Activated CD4-positive, alpha-beta T cell treated with anti-CD3 and anti-CD28 coated beads for 1 hour (primary cell): Measurements from ENCODE around the gene TNFAIP8L2.
"Not testable (repeated sequence)": the region's sequence is repeated elsewhere in the genome, so short reads cannot be mapped to it uniquely, and the experiment has no call there.

Experiments
- DNase-seq: peaks from one replicate; pipeline ENCODE4 v3.0.0-alpha.2; 2020

Gene TNFAIP8L2

GRCh38 chr1:151193304-151193703 lies 36.9 kb downstream of the TNFAIP8L2 start:
- DNase-seq = no peak

DNA sequence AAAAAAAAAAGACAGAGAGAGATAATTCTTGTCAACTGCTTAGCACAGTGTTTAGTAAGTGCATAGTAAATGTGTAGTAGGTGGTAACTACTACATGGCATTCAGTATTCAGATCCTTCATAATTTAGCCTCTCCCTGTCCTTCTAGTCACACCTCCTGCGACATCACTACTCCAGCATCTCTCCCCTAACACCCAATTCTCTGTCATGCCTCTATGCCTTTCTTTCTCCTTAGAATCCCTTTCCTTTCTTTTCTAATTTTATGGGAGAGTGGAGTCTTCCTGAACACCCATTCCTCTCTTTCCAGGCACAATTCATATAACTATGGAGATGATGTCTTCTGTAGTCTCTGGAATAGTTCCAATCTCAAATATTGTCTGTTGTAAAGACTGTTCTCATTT lies 37.4 kb downstream of the TNFAIP8L2 start:
- no peak for DNase-seq

DNA sequence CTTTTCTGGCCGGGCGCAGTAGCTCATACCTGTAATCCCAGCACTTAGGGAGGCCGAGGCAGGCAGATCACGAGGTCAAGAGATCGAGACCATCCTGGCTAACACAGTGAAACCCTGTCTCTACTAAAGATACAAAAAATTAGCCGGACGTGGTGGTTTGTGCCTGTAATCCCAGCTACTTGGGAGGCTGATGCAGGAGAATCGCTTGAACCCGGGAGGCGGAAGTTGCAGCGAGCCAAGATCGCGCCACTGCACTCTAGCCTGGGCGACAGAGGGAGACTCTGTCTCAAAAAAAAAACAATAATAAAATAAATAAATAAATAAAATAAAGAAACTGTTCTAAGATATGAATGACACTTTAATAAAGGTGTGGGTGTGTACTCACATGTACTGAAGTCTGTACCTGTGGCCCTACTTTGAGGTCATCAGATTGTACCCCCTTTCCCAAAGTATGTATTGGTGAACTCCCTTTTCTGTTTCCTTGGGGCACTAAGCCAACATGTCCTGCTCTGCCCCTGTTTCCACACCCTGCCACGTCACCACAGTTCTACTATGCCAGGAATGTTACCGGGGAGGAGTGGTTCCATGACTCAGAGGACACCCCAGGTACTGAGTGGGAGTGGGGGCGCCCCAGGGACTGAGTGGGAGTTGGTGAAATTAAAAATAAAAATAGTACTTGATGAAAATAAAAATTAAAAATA lies 38.6 kb downstream of the TNFAIP8L2 start:
- not testable (repeated sequence) for DNase-seq

- no peak for DNase-seq
These were observed 39.9 kb downstream of the TNFAIP8L2 start for GRCh38 chr1:151196292-151196800.

DNA sequence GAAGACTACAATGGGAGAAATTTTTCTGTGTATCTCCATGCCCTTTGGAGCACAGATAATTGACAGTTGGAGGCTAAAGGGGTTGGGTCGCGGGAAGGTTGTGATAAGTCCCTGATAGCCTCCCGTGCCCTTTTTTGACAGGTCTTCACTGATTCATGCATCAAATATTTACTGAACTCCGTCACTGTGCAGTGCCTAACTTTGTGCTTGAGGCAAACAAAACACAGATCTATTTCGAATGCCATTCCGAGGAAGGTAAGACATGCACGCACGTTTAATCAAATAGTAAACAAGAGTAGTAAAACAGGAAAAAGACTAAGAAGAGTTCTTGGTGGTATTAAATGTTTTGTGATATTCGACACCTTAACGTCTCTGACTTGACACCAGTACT lies 41.4 kb downstream of the TNFAIP8L2 start:
- no peak for DNase-seq

GRCh38 chr1:151198254-151199127 lies 42.0 kb downstream of the TNFAIP8L2 start, which contains the start of gene PIP5K1A:
Gene PIP5K1A (plus strand): TSS chr1:151198552. CDS start chr1:151198997, 445 bp downstream.
- peak; percentile 98 for DNase-seq

DNA sequence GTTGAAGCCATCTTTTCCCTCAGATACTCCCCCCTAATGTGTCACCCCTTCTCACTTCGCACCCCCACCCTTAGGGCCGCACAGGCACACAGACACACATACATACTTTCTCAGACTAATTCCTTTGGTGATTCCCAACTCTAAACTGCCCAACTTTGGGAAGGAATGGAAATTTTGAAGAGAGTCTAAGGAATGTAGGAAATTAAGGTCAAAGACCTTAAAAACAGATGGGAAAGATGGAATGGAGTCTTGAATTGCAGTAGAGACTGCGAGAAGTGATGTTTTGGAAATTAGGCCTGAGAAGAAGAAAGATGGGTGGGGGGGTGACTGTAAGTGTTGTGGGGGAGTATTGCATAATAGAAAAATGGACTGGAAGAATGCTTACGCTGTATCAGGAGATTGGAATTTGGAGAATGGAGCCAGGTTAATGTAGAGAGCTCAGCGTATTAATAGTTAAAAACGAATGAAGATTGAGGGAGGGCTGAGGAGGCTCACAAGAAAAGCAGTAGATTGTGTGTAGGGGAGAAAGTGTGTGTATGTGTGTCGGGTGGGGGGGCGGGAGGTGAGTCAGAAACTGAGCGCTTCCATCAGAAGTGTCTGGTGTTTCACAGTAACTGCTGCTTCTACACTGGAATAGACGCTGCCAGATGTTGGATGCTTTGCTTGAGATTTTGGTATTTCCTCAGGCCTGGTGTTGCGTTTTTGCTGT lies 43.6 kb downstream of the TNFAIP8L2 start:
- DNase-seq = no peak

DNA sequence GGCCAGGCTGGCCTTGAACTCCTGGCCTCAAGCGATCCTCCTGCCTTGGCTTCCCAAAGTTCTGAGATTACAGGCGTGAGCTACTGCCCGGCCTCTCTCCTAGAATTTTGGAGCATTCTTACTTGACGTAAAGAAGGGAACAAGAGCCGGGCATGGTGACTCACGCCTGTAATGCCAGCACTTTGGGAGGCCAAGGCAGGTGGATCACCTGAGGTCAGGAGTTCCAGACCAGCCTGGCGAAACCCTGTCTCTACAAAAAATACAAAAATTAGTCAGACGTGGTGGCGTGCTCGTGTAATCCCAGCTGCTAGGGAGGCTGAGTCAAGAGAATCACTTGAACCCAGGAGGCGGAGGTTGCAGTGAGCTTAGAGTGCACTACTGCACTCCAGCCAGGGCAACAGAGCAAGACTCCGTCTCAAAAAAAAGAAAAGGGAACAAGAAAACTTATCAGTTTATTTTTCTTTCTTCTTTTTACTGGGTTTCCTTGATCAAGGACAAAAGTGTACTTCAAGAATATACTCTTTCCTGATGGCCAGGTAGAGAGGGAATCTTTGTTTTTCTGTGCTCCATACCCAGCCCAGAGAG lies 49.0 kb downstream of the TNFAIP8L2 start:
- DNase-seq = not testable (repeated sequence)
